ENCODE measurements around the gene STMP1.

Gene STMP1

GRCh38 chr7:135710417-135711138 lies 48.3 kb downstream of the STMP1 start:
- H3K27ac ChIP-seq (ENCODE audit: low read depth in 2 of 2, low read length in 2 of 2), result no peak overlapping the region
- H3K9me3 ChIP-seq (ENCODE audit: control insufficient read depth in 2 of 2, low read length in 2 of 2), result no peaks in the 10 kb centered on the region
- H3K9ac ChIP-seq (ENCODE audit: low read depth in 1 of 2, low read length in 2 of 2), result no peak overlapping the region
- H3K4me3 ChIP-seq (ENCODE audit: low read length in 2 of 2), result no peak overlapping the region
- H3K27me3 ChIP-seq (ENCODE audit: control insufficient read depth in 2 of 2, insufficient read depth in 2 of 2, low read length in 2 of 2), result no peaks in the 10 kb centered on the region
- H3K4me1 ChIP-seq (ENCODE audit: control insufficient read depth in 2 of 2, insufficient read depth in 2 of 2, low read length in 2 of 2), result no peaks in the 10 kb centered on the region
- H3K36me3 ChIP-seq (ENCODE audit: control insufficient read depth in 2 of 2, insufficient read depth in 2 of 2, low read length in 2 of 2), result no peaks in the 10 kb centered on the region

- no peaks in the 10 kb centered on the region for H3K36me3 ChIP-seq (ENCODE audit: control insufficient read depth in 2 of 2, insufficient read depth in 2 of 2, low read length in 2 of 2)
- no peak overlapping the region for H3K9ac ChIP-seq (ENCODE audit: low read depth in 1 of 2, low read length in 2 of 2)
- no peaks in the 10 kb centered on the region for H3K4me1 ChIP-seq (ENCODE audit: control insufficient read depth in 2 of 2, insufficient read depth in 2 of 2, low read length in 2 of 2)
- H3K9me3 ChIP-seq (ENCODE audit: control insufficient read depth in 2 of 2, low read length in 2 of 2), result no peaks in the 10 kb centered on the region
- no peaks in the 10 kb centered on the region for H3K27me3 ChIP-seq (ENCODE audit: control insufficient read depth in 2 of 2, insufficient read depth in 2 of 2, low read length in 2 of 2)
- H3K4me3 ChIP-seq (ENCODE audit: low read length in 2 of 2), result no peak overlapping the region
- H3K27ac ChIP-seq (ENCODE audit: low read depth in 2 of 2, low read length in 2 of 2), result no peak overlapping the region
Measured at GRCh38 chr7:135711139-135711469, 48.8 kb downstream of the STMP1 start.

- Histone ChIP-seq H3K27me3 (ENCODE audit: control insufficient read depth in 2 of 2, insufficient read depth in 2 of 2, low read length in 2 of 2) (no peaks in the 10 kb centered on the region), H3K9ac (ENCODE audit: low read depth in 1 of 2, low read length in 2 of 2) (no peak overlapping the region), H3K4me3 (ENCODE audit: low read length in 2 of 2) (no peak overlapping the region), H3K36me3 (ENCODE audit: control insufficient read depth in 2 of 2, insufficient read depth in 2 of 2, low read length in 2 of 2) (no peaks in the 10 kb centered on the region), H3K4me1 (ENCODE audit: control insufficient read depth in 2 of 2, insufficient read depth in 2 of 2, low read length in 2 of 2) (no peaks in the 10 kb centered on the region), H3K27ac (ENCODE audit: low read depth in 2 of 2, low read length in 2 of 2) (no peak overlapping the region), H3K9me3 (ENCODE audit: control insufficient read depth in 2 of 2, low read length in 2 of 2) (no peaks in the 10 kb centered on the region)
Measured at GRCh38 chr7:135712182-135712782, 50.0 kb downstream of the STMP1 start.

GRCh38 chr7:135712796-135713195 lies 50.5 kb downstream of the STMP1 start:
- H3K9ac ChIP-seq (ENCODE audit: low read depth in 1 of 2, low read length in 2 of 2), result no peak overlapping the region
- H3K36me3 ChIP-seq (ENCODE audit: control insufficient read depth in 2 of 2, insufficient read depth in 2 of 2, low read length in 2 of 2), result no peaks in the 10 kb centered on the region

GRCh38 chr7:135713836-135714470 lies 51.6 kb downstream of the STMP1 start:
- Histone ChIP-seq H3K4me3 (ENCODE audit: low read length in 2 of 2) (no peak overlapping the region), H3K27ac (ENCODE audit: low read depth in 2 of 2, low read length in 2 of 2) (no peak overlapping the region), H3K9me3 (ENCODE audit: control insufficient read depth in 2 of 2, low read length in 2 of 2) (no peaks in the 10 kb centered on the region), H3K9ac (ENCODE audit: low read depth in 1 of 2, low read length in 2 of 2) (no peak overlapping the region), H3K36me3 (ENCODE audit: control insufficient read depth in 2 of 2, insufficient read depth in 2 of 2, low read length in 2 of 2) (no peaks in the 10 kb centered on the region), H3K4me1 (ENCODE audit: control insufficient read depth in 2 of 2, insufficient read depth in 2 of 2, low read length in 2 of 2) (no peaks in the 10 kb centered on the region), H3K27me3 (ENCODE audit: control insufficient read depth in 2 of 2, insufficient read depth in 2 of 2, low read length in 2 of 2) (no peaks in the 10 kb centered on the region)

More at GRCh38 chr7:135712796-135713195, 50.5 kb downstream of the STMP1 start:
- no peaks in the 10 kb centered on the region for H3K27me3 ChIP-seq (ENCODE audit: control insufficient read depth in 2 of 2, insufficient read depth in 2 of 2, low read length in 2 of 2)
- H3K27ac ChIP-seq (ENCODE audit: low read depth in 2 of 2, low read length in 2 of 2), result no peak overlapping the region
- no peaks in the 10 kb centered on the region for H3K4me1 ChIP-seq (ENCODE audit: control insufficient read depth in 2 of 2, insufficient read depth in 2 of 2, low read length in 2 of 2)
- H3K9me3 ChIP-seq (ENCODE audit: control insufficient read depth in 2 of 2, low read length in 2 of 2), result no peaks in the 10 kb centered on the region
- no peak overlapping the region for H3K4me3 ChIP-seq (ENCODE audit: low read length in 2 of 2)

- Histone ChIP-seq H3K27ac (ENCODE audit: low read depth in 2 of 2, low read length in 2 of 2) (no peak overlapping the region), H3K9ac (ENCODE audit: low read depth in 1 of 2, low read length in 2 of 2) (no peak overlapping the region), H3K4me3 (ENCODE audit: low read length in 2 of 2) (no peak overlapping the region), H3K9me3 (ENCODE audit: control insufficient read depth in 2 of 2, low read length in 2 of 2) (no peaks in the 10 kb centered on the region), H3K4me1 (ENCODE audit: control insufficient read depth in 2 of 2, insufficient read depth in 2 of 2, low read length in 2 of 2) (no peaks in the 10 kb centered on the region), H3K36me3 (ENCODE audit: control insufficient read depth in 2 of 2, insufficient read depth in 2 of 2, low read length in 2 of 2) (no peaks in the 10 kb centered on the region), H3K27me3 (ENCODE audit: control insufficient read depth in 2 of 2, insufficient read depth in 2 of 2, low read length in 2 of 2) (no peaks in the 10 kb centered on the region)
Measured at GRCh38 chr7:135714534-135715009, 52.3 kb downstream of the STMP1 start.

- no peaks in the 10 kb centered on the region for H3K4me1 ChIP-seq (ENCODE audit: control insufficient read depth in 2 of 2, insufficient read depth in 2 of 2, low read length in 2 of 2)
- no peaks in the 10 kb centered on the region for H3K27me3 ChIP-seq (ENCODE audit: control insufficient read depth in 2 of 2, insufficient read depth in 2 of 2, low read length in 2 of 2)
- no peaks in the 10 kb centered on the region for H3K36me3 ChIP-seq (ENCODE audit: control insufficient read depth in 2 of 2, insufficient read depth in 2 of 2, low read length in 2 of 2)
- H3K4me3 ChIP-seq (ENCODE audit: low read length in 2 of 2), result no peak overlapping the region
- no peak overlapping the region for H3K9ac ChIP-seq (ENCODE audit: low read depth in 1 of 2, low read length in 2 of 2)
- no peak overlapping the region for H3K27ac ChIP-seq (ENCODE audit: low read depth in 2 of 2, low read length in 2 of 2)
- no peaks in the 10 kb centered on the region for H3K9me3 ChIP-seq (ENCODE audit: control insufficient read depth in 2 of 2, low read length in 2 of 2)
Measured at GRCh38 chr7:135715055-135715522, 52.8 kb downstream of the STMP1 start.

- H3K27me3 ChIP-seq (ENCODE audit: control insufficient read depth in 2 of 2, insufficient read depth in 2 of 2, low read length in 2 of 2), result no peaks in the 10 kb centered on the region
- H3K27ac ChIP-seq (ENCODE audit: low read depth in 2 of 2, low read length in 2 of 2), result no peak overlapping the region
- H3K36me3 ChIP-seq (ENCODE audit: control insufficient read depth in 2 of 2, insufficient read depth in 2 of 2, low read length in 2 of 2), result no peaks in the 10 kb centered on the region
- no peaks in the 10 kb centered on the region for H3K9me3 ChIP-seq (ENCODE audit: control insufficient read depth in 2 of 2, low read length in 2 of 2)
- H3K4me3 ChIP-seq (ENCODE audit: low read length in 2 of 2), result no peak overlapping the region
- H3K4me1 ChIP-seq (ENCODE audit: control insufficient read depth in 2 of 2, insufficient read depth in 2 of 2, low read length in 2 of 2), result no peaks in the 10 kb centered on the region
- no peak overlapping the region for H3K9ac ChIP-seq (ENCODE audit: low read depth in 1 of 2, low read length in 2 of 2)
Measured at GRCh38 chr7:135715673-135716072, 53.4 kb downstream of the STMP1 start.

GRCh38 chr7:135716677-135717238 lies 54.4 kb downstream of the STMP1 start:
- Histone ChIP-seq H3K4me1 (ENCODE audit: control insufficient read depth in 2 of 2, insufficient read depth in 2 of 2, low read length in 2 of 2) (no peaks in the 10 kb centered on the region), H3K27me3 (ENCODE audit: control insufficient read depth in 2 of 2, insufficient read depth in 2 of 2, low read length in 2 of 2) (no peaks in the 10 kb centered on the region), H3K9me3 (ENCODE audit: control insufficient read depth in 2 of 2, low read length in 2 of 2) (no peaks in the 10 kb centered on the region), H3K27ac (ENCODE audit: low read depth in 2 of 2, low read length in 2 of 2) (no peak overlapping the region), H3K9ac (ENCODE audit: low read depth in 1 of 2, low read length in 2 of 2) (no peak overlapping the region), H3K36me3 (ENCODE audit: control insufficient read depth in 2 of 2, insufficient read depth in 2 of 2, low read length in 2 of 2) (no peaks in the 10 kb centered on the region), H3K4me3 (ENCODE audit: low read length in 2 of 2) (no peak overlapping the region)

GRCh38 chr7:135717693-135718092 lies 55.4 kb downstream of the STMP1 start:
- Histone ChIP-seq H3K4me3 (ENCODE audit: low read length in 2 of 2) (no peak overlapping the region), H3K27ac (ENCODE audit: low read depth in 2 of 2, low read length in 2 of 2) (no peak overlapping the region), H3K36me3 (ENCODE audit: control insufficient read depth in 2 of 2, insufficient read depth in 2 of 2, low read length in 2 of 2) (no peaks in the 10 kb centered on the region), H3K27me3 (ENCODE audit: control insufficient read depth in 2 of 2, insufficient read depth in 2 of 2, low read length in 2 of 2) (no peaks in the 10 kb centered on the region), H3K9ac (ENCODE audit: low read depth in 1 of 2, low read length in 2 of 2) (no peak overlapping the region), H3K9me3 (ENCODE audit: control insufficient read depth in 2 of 2, low read length in 2 of 2) (no peaks in the 10 kb centered on the region), H3K4me1 (ENCODE audit: control insufficient read depth in 2 of 2, insufficient read depth in 2 of 2, low read length in 2 of 2) (no peaks in the 10 kb centered on the region)

All from mucosa of rectum (tissue), 2 donors.